Endothelial cell of umbilical vein (primary cell): ENCODE results near the gene KCNIP1. TPM values are rescaled to one million over a fixed set of nuclear protein-coding genes. Genes with fewer than 3 reads are reported as not detected.

Experiments
- BruUV-seq: library from RNA; stranded (reverse); fragments of 400-500 nt; replicated peaks from 2 replicates; lab custom pipeline; 2021; lab: Mats Ljungman, UMichigan
- CTCF ChIA-PET: fragments of 300-600, 350-600 bp; sonication (Branson Sonifier 250); formaldehyde crosslinking; loops from one replicate; lab custom pipeline; 2021; ENCODE audit warnings: antibody characterized with exemption, inconsistent platforms; lab: Charles Lee
- POLR2A ChIA-PET: fragments of 300-600, 350-600 bp; sonication (Branson Sonifier 250); formaldehyde crosslinking; loops from one replicate; lab custom pipeline; 2021; ENCODE audit warnings: antibody characterized with exemption, inconsistent platforms; lab: Charles Lee
- DNase-seq: peaks from one replicate; pipeline ENCODE4 v3.0.0-alpha.2; 2011; ENCODE audit warnings: low read depth, low spot score
- FAIRE-seq: peaks from 2 replicates; lab custom pipeline; 2011; peaks lifted over from hg19 to GRCh38; lab: Jason Lieb, UNC
- H2AFZ ChIP-seq: 2 replicates; pipeline ENCODE4 v1.6.0; 2012; ENCODE audit warnings: low read depth, low read length, control low read depth, inconsistent platforms
- H3K27ac ChIP-seq: 2 replicates; pipeline ENCODE4 v1.5.1; 2011; ENCODE audit warnings: low read depth, mild to moderate bottlenecking, control low read depth, low read length, moderate library complexity; ENCODE audit not compliant: insufficient read depth
- H3K27me3 ChIP-seq, 2 experiments: 2 replicates each; pipeline versions ENCODE4 v1.6.0 to v1.6.1; 2011; ENCODE audit warnings: low read length in 2 of 2, mixed read lengths in 1 of 2; ENCODE audit not compliant: control insufficient read depth in 2 of 2, insufficient read depth in 2 of 2
- H3K36me3 ChIP-seq, 2 experiments: 2 replicates in 1 of 2; 3 replicates in 1 of 2; pipeline ENCODE4 v1.5.1; 2011; ENCODE audit warnings: low read length in 2 of 2, mild to moderate bottlenecking in 1 of 2, moderate library complexity in 1 of 2; ENCODE audit not compliant: control insufficient read depth in 2 of 2, insufficient read depth in 2 of 2; ENCODE audit errors: extremely low read depth in 1 of 2
- H3K4me1 ChIP-seq: 3 replicates; pipeline ENCODE4 v1.5.1; 2011; ENCODE audit warnings: mild to moderate bottlenecking, low read length; ENCODE audit not compliant: control insufficient read depth, insufficient read depth; ENCODE audit errors: extremely low read depth
- H3K4me2 ChIP-seq: 2 replicates; pipeline ENCODE4 v1.6.1; 2011; ENCODE audit warnings: low read length, control low read depth, mixed read lengths; ENCODE audit not compliant: insufficient read depth
- H3K4me3 ChIP-seq, 3 experiments: fragments of 200-600 bp in 1 of 3; sonication (generic), shearing (Covaris generic) in 1 of 3; replicated peaks in 1 of 3; 2 replicates each; pipeline ENCODE4 v1.5.1; 2011 to 2016; ENCODE audit warnings: control low read depth in 3 of 3, low read length in 3 of 3, mild to moderate bottlenecking in 2 of 3, inconsistent platforms in 1 of 3, low read depth in 1 of 3, moderate library complexity in 1 of 3; ENCODE audit not compliant: insufficient read depth in 1 of 3
- H3K79me2 ChIP-seq: 2 replicates; pipeline ENCODE4 v1.6.0; 2012; ENCODE audit warnings: low read length, inconsistent platforms; ENCODE audit not compliant: control insufficient read depth, insufficient read depth
- H3K9ac ChIP-seq: replicated peaks from 2 replicates; pipeline ENCODE3; 2011; ENCODE audit warnings: low read length, control low read depth; ENCODE audit not compliant: insufficient read depth; ENCODE audit errors: extremely low read depth
- H3K9me1 ChIP-seq: replicated peaks from 3 replicates; pipeline ENCODE4 v1.6.0; 2011; ENCODE audit warnings: mild to moderate bottlenecking, low read length; ENCODE audit not compliant: control insufficient read depth, insufficient read depth; ENCODE audit errors: extremely low read depth
- H3K9me3 ChIP-seq: replicated peaks from 2 replicates; pipeline ENCODE4 v1.5.1; 2012; ENCODE audit warnings: low read length, inconsistent platforms; ENCODE audit not compliant: control insufficient read depth, insufficient read depth
- H4K20me1 ChIP-seq: replicated peaks from 2 replicates; pipeline ENCODE3; 2011; ENCODE audit warnings: mild to moderate bottlenecking, low read length; ENCODE audit not compliant: control insufficient read depth, insufficient read depth; ENCODE audit errors: extremely low read depth
- CTCF ChIP-seq, 2 donors: IDR thresholded peaks; 1 replicate in 1 of 2; 2 replicates in 1 of 2; pipeline ENCODE4 v1.5.1; 2011; ENCODE audit warnings: low read length in 2 of 2, mild to moderate bottlenecking in 2 of 2, moderate library complexity in 2 of 2, control low read depth in 1 of 2, inconsistent platforms in 1 of 2, low read depth in 1 of 2; ENCODE audit not compliant: insufficient read depth in 1 of 2; ENCODE audit errors: extremely low read depth in 1 of 2
- EZH2 ChIP-seq: IDR thresholded peaks from 2 replicates; pipeline ENCODE4 v1.6.1; 2012; ENCODE audit warnings: borderline replicate concordance, low read depth, mild to moderate bottlenecking, moderate library complexity, low read length, inconsistent platforms; ENCODE audit not compliant: severe bottlenecking
- FOS ChIP-seq: IDR thresholded peaks from 2 replicates; pipeline ENCODE4 v1.6.1; 2011; ENCODE audit warnings: mild to moderate bottlenecking, low read length, moderate library complexity, borderline replicate concordance; ENCODE audit not compliant: insufficient read depth
- GATA2 ChIP-seq: IDR thresholded peaks from 2 replicates; pipeline ENCODE4 v1.7.0; 2011; ENCODE audit warnings: low read depth, mild to moderate bottlenecking, moderate library complexity, mixed read lengths, low read length; ENCODE audit not compliant: insufficient read length, insufficient read depth
- JUN ChIP-seq: IDR thresholded peaks from 2 replicates; pipeline ENCODE4 v1.6.1; 2011; ENCODE audit warnings: borderline replicate concordance, low read depth; ENCODE audit not compliant: insufficient read length, insufficient read depth
- MAX ChIP-seq: IDR thresholded peaks from 2 replicates; pipeline ENCODE4 v1.6.1; 2011; ENCODE audit not compliant: insufficient read depth, insufficient read length
- MYC ChIP-seq: IDR thresholded peaks from one replicate; pipeline ENCODE4 v1.6.1; 2011; ENCODE audit warnings: mild to moderate bottlenecking, low read depth, low read length
- POLR2A ChIP-seq: IDR thresholded peaks from 2 replicates; pipeline ENCODE4 v1.6.1; 2012; ENCODE audit warnings: low read depth, mild to moderate bottlenecking, control low read depth, low read length
- POLR2AphosphoS5 ChIP-seq: IDR thresholded peaks from 2 replicates; pipeline ENCODE4 v1.6.1; 2012; ENCODE audit warnings: low read depth, mild to moderate bottlenecking, control low read depth, low read length, moderate library complexity; ENCODE audit not compliant: insufficient read depth
- dilution Hi-C: fragments of 300-500 bp; cut with MboI; formaldehyde crosslinking; loops from one replicate; pipeline ENCODE4 v1.15.0; 2019; ENCODE audit warnings: low sequenced_read_pairs; ENCODE audit not compliant: extremely low pct_ligation_motif_present
- intact Hi-C: fragments of 100-400 bp; cut with micrococcal nuclease; formaldehyde crosslinking; loops from one replicate; pipeline ENCODE4 v1.10.0; 2022
- polyA plus RNA-seq, 4 experiments: library from polyadenylated mRNA; depleted of rRNA in 3 of 4; stranded (reverse) in 3 of 4; unstranded in 1 of 4; fragments of >200 nt; gene quantifications; 2 replicates each; pipeline versions ENCODE4 v1.2.1 to v1.2.3, GENCODE V29; 2011 to 2012; ENCODE audit warnings: missing spikeins in 1 of 4
- total RNA-seq: library from RNA; stranded (reverse); gene quantifications from 2 replicates; pipeline ENCODE4 v1.2.3, GENCODE V29; 2021

Gene KCNIP1
- total and polyA plus RNA-seq, 2 donors (not counting 3 experiments of a cell fraction or from before 2014, with no cell fraction given), result 0.15 TPM; not detected in 1

- Histone ChIP-seq H3K4me1 (peaks cover 9% of the 10 kb centered on the region), H2AFZ (no peak overlapping the region), H4K20me1 (no peaks in the 10 kb centered on the region), H3K27me3 (peaks cover 2 to 5% of the 10 kb centered on the region in 2 experiments), H3K27ac (no peak overlapping the region), H3K9ac (no peak overlapping the region), H3K36me3 (no peaks in the 10 kb centered on the region), H3K9me1 (no peaks in the 10 kb centered on the region), H3K4me3 (no peak overlapping the region), H3K79me2 (no peaks in the 10 kb centered on the region), H3K4me2 (no peak overlapping the region), H3K9me3 (no peaks in the 10 kb centered on the region)
- ChIA-PET CTCF (interaction anchor here (1.4 to 5.2 kb wide), 3 partner anchors 22 to 204 kb away, joined by 3 to 112 read pairs (median 3); no protein-coding TSS in a partner anchor), POLR2A (no interaction called here)
- no TSS peak for BruUV-seq
- intact Hi-C loops, result no loop called here
- no peak for FAIRE-seq
- DNase-seq, result no peak
- TF ChIP-seq FOS (no peak), GATA2 (no peak), MAX (no peak), EZH2 (no peak), POLR2AphosphoS5 (no peak), POLR2A (no peak), JUN (no peak), CTCF (IDR thresholded peaks at IDR 0.05; ENCODE audit: extremely low read depth in 1 of 2, insufficient read depth in 1 of 2, low read depth in 1 of 2, low read length in 2 of 2) (no peak), MYC (no peak)
- dilution Hi-C loops, result no loop called here
These were observed 133.1 kb downstream of the KCNIP1 start for GRCh38 chr5:170636801-170637477.
